HG03108 (cell line): ENCODE results near the gene PBOV1.

Source experiments
- ATAC-seq: cut with Tn5 transposase; IDR thresholded peaks from one replicate; pipeline ENCODE4 v1.9.1; 2021; ENCODE audit warnings: moderate library complexity; ENCODE audit not compliant: unreplicated experiment

PBOV1 gene

DNA sequence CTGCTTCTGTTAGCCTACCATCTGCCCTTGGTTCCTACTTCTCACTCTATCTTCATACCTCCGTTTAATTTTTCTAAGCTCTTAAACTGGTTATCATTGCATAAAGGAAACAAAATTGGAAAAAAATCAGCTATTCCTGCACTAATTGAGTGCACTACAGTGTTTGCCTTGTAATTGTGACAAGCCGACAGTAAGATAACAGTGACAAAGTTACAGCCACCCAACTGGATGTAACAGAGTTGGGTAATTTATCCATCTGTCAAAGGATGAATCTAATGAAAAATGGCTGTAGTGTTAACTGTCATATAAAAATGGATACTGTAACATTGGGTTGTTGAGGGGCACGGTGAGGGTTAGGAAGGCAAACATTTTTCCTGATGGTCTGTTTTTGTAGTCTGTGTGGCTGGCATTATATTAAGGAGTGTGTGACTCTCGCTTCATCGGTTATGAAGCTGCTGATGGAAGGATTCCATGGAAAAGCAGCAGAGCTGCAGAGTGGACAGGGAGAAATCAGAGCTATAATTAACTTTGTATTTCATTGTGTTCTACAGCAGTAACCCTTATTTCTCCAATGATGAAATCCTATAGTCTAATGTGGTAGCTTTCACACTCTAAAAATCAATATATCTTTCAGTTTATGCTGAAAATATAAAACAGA lies 12.7 kb downstream of the PBOV1 start:
- no peak for ATAC-seq

DNA sequence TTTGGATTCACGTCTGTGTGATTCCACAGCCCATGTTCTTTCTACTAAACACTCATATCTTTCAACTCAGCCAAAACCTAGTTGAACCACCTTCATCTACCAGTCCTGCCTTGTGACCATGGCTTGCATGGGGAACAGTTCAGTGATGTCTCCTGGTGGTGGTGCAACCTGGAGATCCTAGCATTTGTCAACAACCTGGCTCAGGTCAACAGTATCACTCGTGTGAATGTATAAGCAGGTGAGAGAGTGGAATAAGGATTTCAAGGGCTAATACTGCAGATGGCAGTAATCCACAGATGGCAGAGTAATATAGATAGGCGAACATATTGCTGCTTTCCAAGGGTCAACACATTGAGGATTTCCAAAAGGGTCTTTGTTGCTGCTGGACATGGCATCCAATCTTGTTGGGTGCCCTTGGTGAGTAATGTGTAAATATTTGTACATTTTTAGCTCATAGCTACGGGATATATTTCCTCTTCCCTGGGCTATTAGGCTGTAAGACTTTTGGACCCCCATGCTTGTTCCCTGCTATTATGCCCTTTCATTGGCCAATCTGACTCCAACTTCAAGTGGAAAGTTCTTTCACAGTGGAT lies 13.4 kb downstream of the PBOV1 start:
- no peak for ATAC-seq

GRCh38 chr6:138204303-138204702 lies 14.0 kb downstream of the PBOV1 start:
- ATAC-seq = no peak

- no peak for ATAC-seq
Measured at GRCh38 chr6:138203315-138203714, 15.0 kb downstream of the PBOV1 start.

DNA sequence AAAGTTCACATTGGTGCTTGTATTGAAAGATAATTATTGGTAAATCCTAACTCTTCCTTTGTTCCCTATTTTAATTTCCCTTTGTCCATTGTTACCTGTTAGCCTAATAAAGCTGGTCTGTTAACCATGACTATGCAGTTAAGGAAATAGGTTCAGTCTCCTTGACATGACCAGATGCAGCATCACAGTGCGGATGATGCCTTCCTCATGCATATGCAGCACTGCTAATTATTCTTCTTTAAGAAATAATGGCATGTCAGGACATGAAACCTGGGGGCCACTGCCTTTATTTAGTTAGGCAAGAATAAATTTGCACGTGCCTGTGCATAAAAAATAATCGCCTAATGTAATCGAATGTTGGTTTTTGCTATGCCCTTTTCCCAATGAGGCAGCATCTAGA lies 16.5 kb downstream of the PBOV1 start:
- ATAC-seq = no peak

- no peak for ATAC-seq
Measured at GRCh38 chr6:138198430-138199091, 19.7 kb downstream of the PBOV1 start.

- no peak for ATAC-seq
Measured at GRCh38 chr6:138197570-138197969, 20.7 kb downstream of the PBOV1 start.

DNA sequence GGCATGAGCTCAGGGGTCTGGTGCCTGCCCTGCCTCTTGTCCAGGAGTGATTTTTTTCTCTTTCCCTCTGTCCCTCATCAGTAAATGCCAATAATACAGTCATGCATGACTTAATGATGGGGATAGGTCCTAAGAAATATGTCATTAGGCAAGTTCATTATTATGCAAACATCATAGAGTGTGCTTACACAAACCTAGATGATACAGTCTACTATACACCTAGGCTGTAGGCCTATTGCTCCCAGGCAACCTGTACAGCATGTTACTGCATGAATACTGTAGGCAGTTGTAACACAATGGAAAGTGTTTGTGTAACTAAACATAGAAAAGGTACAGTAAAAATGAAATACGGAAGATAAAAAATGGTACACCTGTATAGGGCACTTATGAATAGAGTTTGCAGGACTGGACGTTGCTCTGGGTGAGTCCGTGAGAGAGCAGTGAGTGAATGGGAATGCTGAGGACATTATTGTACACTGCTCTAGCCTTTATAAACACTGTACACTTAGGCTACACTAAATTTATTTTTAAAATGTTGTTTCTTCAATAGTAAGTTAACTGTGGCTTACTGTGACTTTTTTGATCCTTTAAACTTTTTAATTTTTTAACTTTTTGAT lies 22.1 kb downstream of the PBOV1 start:
- ATAC-seq = no peak

GRCh38 chr6:138194287-138194686 lies 24.0 kb downstream of the PBOV1 start:
- no peak for ATAC-seq

- ATAC-seq = no peak
Measured at GRCh38 chr6:138188278-138188941, 29.9 kb downstream of the PBOV1 start.

DNA sequence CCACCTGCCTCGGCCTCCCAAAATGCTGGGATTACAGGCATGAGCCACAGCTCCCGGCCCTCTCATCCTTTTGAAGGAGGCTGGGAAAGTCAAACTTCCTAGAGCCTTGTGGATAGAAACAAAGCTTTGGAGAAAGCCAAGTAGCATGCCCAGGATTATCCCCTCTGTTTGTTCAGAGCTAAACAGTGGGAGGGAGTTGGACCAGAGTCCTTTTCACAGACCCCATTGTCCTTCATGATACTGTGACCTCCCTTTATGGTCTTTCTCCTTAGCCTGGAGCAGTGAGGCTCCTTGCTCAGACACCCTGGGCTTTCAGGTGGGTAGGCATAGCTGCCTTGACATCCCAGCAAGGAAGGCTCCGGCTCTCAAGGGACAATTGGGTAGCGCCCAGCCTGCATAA lies 31.1 kb downstream of the PBOV1 start:
- ATAC-seq = no peak

DNA sequence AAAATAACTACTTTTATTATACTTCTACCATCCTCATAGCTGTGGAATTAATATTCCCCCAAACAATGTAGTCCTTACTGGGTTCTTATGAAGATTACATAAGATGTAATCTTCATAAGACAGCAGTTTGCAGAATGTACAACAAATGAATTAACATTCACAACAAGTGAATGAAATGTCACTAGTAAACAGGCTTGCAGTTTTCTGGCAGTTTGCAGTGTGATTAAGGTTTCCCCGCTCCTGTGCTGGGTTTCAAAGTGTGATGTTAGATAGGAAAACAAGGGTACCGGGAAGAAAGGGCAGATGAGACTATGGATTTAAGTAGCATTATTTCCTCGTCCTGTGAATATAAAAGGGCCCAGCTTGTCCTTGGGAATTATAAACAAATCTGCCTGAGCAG lies 34.1 kb downstream of the PBOV1 start:
- no peak for ATAC-seq

GRCh38 chr6:138183790-138184134 lies 34.5 kb downstream of the PBOV1 start:
- no peak for ATAC-seq

GRCh38 chr6:138182939-138183789 lies 35.1 kb downstream of the PBOV1 start:
- ATAC-seq = no peak

GRCh38 chr6:138176652-138177232 lies 41.5 kb downstream of the PBOV1 start:
- no peak for ATAC-seq

DNA sequence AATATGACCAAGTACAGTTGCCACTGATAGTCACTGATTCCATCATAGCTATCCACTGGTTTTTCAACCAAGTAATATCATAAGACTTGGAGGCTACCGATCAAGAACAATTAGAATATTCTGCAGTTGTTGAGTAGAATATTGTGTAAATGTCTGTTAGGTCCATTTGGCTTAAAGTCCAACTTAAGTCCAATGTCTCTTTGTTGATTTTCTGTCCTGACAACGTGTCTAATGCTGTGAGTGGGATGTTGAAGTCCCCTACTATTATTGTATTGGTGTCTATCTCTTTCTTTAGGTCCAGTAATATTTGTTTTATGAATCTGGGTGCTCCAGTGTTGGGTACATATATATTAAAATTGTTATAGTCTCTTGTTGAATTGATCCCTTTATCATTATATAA lies 42.7 kb downstream of the PBOV1 start:
- ATAC-seq = no peak
